Activated effector memory CD4-positive, alpha-beta T cell treated with anti-CD3 and anti-CD28 coated beads, Interleukin-2, amount 50 U/mL, for 16 hours (primary cell): ENCODE data around the gene ACBD4.

Source experiments
- DNase-seq: peaks from one replicate; pipeline ENCODE4 v3.0.0-alpha.2; 2020

Gene ACBD4

DNA sequence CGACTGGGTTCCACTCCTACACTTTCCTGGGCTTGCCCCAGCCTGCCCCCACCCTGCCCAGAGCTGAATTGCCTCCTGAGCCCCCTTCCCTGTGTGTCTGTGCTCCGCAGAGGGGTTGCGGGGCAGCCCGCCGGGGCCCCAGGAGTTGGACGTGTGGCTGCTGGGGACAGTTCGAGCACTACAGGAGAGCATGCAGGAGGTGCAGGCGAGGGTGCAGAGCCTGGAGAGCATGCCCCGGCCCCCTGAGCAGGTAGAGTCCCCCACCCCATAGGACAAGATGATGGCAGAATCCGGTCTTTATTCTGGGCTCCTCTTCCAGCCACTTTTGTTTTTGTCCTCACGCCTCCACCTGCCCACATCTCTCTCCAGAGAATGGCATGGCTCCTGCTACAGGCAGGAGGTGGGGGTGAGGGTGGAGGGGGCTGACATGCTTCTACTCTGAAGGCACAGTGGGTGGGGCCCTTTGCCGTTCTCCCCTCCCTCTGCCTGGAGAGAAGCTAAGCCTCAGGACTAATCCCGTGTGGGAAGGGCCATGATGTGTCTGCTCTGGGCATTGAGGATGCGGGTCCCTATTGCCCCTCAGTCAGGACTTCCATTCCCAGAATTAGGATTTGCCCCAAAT, 3.5 kb downstream of the ACBD4 start:
- no peak for DNase-seq

DNA sequence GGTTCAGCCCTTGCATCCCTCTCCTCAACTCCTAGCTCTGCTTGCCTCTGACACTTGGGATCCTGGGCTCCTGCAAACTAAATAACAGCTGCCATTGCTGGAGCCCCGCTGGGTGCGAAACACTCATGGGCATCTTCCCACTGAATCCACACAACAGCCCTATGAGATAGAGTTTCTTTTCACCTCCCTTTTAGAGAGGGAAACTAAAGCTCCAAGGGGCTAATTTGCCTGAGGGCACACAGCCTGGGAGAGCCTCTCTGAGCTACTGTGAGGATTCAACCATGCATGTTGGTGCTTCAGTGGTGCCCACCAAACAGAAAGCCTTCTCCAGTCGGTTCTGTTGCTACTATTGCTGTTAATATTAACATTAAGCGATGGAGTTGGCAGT, 4.0 kb downstream of the ACBD4 start:
- no peak for DNase-seq

DNA sequence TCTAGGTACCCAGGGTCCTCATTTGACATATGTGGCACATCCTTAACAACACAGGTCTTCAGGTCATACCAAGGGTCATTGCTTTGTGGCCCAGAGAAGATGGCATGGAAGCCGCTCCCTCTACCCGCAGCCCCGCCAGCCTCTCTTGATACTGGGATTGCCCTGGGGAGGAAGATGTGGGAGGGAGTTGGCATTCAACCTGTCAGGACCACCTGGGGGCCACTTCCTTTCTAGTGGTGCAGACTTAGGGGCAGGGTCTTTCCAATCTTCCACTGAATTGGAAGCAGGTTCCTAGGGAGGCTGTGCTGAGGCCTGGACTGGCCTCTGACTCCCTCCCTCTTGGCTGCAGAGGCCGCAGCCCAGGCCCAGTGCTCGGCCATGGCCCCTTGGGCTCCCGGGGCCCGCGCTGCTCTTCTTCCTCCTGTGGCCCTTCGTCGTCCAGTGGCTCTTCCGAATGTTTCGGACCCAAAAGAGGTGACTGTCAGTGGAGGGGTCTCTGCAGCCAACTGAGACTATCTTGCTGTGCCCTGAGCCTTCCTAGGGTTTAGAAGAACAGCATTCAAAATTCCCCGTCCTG, 7.7 kb downstream of the ACBD4 start:
- DNase-seq: no peak

- DNase-seq: peak; percentile 63
These were observed 8.3 kb downstream of the ACBD4 start for GRCh38 chr17:45143767-45144198.

- peak; percentile 68 for DNase-seq
These were observed 8.9 kb downstream of the ACBD4 start for GRCh38 chr17:45144199-45145034.

- DNase-seq: no peak
These were observed 9.5 kb downstream of the ACBD4 start for GRCh38 chr17:45145035-45145389.

- peak; percentile 62 for DNase-seq
These were observed 10.7 kb downstream of the ACBD4 start for GRCh38 chr17:45146166-45146565.

GRCh38 chr17:45146592-45146889, 11.1 kb downstream of the ACBD4 start:
- DNase-seq: no peak

GRCh38 chr17:45146890-45147580, 11.5 kb downstream of the ACBD4 start:
- DNase-seq: no peak

GRCh38 chr17:45147581-45148182, 12.2 kb downstream of the ACBD4 start:
- peak; percentile 90 for DNase-seq

GRCh38 chr17:45148183-45149036, 12.9 kb downstream of the ACBD4 start, which contains the start of gene HEXIM1:
HEXIM1 (plus strand) TSS chr17:45148475; CDS start chr17:45149191, 716 bp downstream.
- DNase-seq: peak; percentile 100

DNA sequence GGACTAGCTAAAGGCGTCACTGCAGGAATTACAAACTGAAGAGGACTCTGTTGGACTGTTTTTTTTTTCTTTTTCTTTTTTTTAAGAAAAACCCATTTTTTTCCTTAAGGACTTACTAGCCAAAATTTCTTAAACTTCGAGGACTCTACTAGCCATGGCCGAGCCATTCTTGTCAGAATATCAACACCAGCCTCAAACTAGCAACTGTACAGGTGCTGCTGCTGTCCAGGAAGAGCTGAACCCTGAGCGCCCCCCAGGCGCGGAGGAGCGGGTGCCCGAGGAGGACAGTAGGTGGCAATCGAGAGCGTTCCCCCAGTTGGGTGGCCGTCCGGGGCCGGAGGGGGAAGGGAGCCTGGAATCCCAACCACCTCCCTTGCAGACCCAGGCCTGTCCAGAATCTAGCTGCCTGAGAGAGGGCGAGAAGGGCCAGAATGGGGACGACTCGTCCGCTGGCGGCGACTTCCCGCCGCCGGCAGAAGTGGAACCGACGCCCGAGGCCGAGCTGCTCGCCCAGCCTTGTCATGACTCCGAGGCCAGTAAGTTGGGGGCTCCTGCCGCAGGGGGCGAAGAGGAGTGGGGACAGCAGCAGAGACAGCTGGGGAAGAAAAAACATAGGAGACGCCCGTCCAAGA, 13.7 kb downstream of the ACBD4 start:
- peak; percentile 92 for DNase-seq

GRCh38 chr17:45149669-45150664, 14.5 kb downstream of the ACBD4 start:
- peak; percentile 79 for DNase-seq

GRCh38 chr17:45150911-45151809, 15.7 kb downstream of the ACBD4 start:
- DNase-seq: no peak

- DNase-seq: no peak
These were observed 19.5 kb downstream of the ACBD4 start for GRCh38 chr17:45155029-45155428.

GRCh38 chr17:45155483-45155882, 20.0 kb downstream of the ACBD4 start:
- no peak for DNase-seq

DNA sequence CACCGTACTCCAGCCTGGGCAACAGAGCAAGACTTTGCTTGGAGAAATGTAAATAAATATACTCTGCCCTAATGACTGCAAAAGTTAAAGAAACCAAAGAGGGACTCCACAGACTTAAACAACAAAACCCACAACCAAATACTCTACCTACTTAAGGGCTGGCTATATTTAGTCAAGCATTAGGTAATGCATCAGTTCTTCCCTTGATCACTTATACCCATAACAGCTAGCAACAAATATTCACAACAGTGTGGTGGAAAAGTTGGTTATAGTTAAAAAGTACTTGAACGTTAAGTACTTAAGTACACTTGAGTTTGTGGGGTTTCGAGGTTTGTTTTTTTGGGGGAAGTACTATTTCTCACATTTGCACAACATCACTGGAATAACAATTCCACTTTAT, 20.8 kb downstream of the ACBD4 start:
- no peak for DNase-seq

DNA sequence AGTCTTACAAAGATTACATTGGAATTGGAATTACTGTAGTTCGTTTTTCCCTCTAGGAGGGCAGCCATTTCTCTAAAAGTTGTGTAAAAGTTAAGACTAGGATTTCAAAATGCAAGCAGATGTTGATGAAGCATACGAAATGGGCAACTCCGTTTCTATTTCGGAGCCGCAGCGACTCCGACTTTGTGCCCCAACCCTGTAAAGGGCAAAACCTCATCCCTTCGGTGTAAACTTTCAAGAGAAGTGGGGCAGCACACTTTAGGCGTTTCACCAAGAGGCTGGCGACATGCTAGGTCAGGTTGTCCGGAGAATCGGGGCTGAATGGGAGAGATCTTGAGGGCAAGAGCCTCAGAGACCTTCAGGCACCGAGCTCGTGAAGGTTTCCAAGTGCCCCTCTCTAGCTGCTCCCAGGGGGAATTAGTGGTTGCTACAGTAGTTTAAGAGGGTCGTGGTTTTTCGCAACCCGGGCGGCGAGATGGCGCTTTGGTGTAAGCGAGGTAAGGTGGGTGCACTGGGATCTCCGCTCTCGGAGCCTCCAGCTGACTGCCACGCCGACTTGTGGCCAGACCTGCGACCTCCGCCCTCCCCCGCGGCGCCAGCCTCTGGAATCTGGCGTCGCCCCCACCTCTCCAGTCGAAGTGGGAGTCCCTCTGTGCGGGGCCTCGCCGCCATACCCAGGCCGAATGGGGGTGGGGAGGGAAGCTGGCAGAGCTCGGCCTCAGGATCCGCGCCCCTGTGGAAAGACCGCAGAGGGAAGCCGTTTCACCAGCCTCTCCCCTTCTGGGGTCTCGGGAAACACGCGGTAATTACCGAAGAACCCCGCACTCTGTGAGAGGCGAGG, 25.2 kb downstream of the ACBD4 start:
- DNase-seq: peak; percentile 89
